ENCODE results near the gene PPY.
"Not testable (repeated sequence)": the region's sequence is repeated elsewhere in the genome, so short reads cannot be mapped to it uniquely, and the experiment has no call there.

Gene PPY

DNA sequence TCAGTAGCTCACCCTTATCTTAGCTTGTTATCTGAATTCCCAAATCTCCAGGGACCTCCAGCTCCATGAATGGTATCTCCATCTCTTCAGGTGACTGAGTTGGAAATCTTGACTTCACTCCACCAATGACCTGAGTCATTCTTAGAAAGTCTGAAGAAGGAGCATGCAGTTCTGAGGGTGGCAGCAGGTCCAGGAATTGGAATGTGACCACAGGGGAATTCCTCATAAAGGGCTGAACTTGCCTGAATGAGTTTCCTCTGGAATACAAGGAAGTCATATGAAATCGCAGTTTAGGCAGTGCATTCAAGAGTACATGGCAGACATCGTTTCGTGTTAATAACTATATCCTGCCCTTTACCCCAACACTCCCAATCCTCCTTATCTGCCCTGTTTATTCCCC lies 24.0 kb upstream of the PPY start:
- no peak for DNase-seq (ENCODE audit: low read depth in 2 of 2)

DNA sequence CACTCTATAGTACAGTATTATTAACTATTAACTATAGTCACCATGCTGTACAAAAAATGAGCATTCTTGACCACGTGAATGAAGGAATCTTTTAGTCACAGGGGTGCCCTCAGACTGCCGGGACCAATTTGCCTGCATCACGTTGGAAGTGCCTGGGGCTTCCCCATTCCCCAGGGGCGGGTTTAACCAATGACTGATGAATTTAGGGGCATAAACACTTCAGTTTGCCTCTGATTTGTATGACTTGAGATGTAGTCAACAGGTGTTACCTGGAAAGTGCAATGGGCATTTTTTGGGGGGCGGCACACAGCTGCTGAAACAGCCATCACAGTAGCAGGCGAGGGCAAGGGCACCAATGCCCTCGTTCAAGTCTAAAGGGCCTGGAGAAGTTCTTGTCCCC lies 20.2 kb upstream of the PPY start:
- DNase-seq (ENCODE audit: low read depth in 2 of 2) = no peak

DNA sequence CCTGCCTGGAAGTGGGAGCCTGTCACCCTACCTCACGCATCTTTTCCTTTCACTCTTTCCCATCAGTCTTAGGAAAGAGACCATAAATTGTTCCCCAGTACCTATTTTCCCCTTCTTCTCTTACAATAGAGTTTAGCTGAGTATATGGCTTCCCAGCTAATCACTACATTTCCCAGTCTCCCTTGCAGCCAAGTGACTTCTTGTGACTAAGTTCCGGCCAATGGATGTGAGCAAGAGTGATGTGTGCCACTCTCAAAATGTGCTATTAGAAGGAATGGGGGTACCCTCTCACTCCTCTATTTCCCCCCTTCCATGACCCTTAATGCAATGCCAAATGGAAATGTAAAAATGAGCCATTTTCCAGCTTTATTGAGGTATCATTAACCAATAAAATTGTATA lies 19.7 kb upstream of the PPY start:
- no peak for DNase-seq (ENCODE audit: low read depth in 2 of 2)

DNA sequence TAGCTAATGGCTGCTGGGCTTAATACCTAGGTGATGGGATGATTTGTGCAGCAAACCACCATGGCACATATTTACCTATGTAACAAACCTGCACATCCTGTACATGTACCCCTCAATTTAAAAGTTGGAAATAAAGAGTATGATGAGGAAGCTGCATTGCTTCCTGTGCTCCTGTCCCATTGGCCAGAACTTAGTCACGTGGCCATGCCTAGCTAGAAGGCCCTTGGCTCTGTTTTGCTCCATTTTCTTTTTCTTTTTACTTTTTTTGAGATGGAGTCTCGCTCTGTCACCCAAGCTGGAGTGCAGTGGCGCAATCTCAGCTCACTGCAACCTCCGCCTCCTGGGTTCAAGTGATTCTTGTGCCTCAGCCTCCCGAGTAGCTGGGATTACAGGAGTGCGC lies 19.0 kb upstream of the PPY start:
- DNase-seq (ENCODE audit: low read depth in 2 of 2) = not testable (repeated sequence)

DNA sequence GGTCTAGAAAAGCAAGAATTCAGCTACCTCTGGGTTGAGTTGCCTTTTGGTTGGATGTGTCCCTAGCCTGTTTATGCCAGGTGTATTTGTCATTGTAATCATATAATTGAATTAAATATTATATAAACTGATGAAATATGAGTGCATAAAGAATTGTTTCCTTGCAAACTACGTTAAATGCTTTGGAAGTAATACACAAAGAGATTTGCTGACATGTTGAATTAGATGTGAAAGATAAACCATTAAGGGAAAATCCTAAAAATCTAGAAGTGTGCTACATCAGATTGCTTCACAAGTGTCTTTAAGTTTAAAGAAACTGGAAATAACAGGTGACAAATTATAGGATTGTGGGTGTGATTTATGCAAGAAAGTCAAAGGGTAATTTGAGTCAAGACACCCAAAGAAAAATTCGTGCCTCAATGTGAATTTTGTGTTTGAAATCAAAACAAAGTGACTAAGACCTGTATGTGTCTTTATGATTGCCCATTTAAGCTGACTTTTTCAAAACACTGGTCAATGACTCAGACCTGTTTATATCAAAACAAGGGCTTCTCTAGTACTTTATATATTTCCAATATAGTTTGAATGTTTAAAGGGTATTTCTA lies 16.6 kb upstream of the PPY start:
- no peak for DNase-seq (ENCODE audit: low read depth in 2 of 2)

DNA sequence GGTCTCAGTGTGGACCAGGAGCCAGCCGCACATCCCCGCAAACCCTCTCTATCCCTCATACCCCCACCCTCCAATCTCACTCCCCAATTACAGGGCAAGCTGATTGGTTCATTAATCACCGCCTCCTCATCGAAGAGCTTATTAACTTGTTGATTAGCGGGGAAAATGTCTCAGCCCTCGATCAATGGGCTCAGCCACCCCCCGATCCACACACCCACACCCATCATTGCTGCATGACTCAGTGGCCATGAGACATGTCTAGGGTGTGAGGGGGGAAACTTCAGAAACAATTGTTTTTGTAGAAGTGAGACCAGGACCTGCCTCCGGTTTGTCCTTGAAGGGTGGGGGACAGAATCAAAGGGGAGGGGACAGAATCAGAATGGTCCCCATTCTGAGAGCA lies 13.9 kb upstream of the PPY start:
- DNase-seq (ENCODE audit: low read depth in 2 of 2) = no peak

DNA sequence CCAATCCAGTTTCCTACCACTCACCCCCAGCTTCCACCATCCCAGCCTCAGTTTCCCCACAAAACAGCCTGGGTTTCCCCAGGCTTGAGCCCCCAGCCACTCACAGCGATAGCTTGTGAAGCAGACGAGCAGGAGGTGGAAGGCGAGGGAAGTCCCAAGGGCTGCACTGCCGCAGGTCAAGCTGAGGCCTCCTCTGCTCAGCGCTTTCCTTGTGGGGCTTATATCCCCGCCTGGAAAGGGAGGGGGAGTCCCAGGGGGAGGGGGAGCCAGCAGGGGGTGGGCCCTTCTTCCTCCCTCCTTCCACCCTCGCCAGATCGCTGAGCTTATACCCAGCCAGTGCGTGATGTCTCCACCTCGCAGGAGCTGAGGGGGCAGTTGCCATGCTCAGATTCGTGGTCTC lies 11.5 kb upstream of the PPY start, which contains the start of gene PYY:
Gene PYY, minus strand, starts transcription at position 195 of the 400 bp plus-strand sequence. CDS start 457 bp downstream, outside the sequence.
- DNase-seq (ENCODE audit: low read depth in 2 of 2) = no peak

DNA sequence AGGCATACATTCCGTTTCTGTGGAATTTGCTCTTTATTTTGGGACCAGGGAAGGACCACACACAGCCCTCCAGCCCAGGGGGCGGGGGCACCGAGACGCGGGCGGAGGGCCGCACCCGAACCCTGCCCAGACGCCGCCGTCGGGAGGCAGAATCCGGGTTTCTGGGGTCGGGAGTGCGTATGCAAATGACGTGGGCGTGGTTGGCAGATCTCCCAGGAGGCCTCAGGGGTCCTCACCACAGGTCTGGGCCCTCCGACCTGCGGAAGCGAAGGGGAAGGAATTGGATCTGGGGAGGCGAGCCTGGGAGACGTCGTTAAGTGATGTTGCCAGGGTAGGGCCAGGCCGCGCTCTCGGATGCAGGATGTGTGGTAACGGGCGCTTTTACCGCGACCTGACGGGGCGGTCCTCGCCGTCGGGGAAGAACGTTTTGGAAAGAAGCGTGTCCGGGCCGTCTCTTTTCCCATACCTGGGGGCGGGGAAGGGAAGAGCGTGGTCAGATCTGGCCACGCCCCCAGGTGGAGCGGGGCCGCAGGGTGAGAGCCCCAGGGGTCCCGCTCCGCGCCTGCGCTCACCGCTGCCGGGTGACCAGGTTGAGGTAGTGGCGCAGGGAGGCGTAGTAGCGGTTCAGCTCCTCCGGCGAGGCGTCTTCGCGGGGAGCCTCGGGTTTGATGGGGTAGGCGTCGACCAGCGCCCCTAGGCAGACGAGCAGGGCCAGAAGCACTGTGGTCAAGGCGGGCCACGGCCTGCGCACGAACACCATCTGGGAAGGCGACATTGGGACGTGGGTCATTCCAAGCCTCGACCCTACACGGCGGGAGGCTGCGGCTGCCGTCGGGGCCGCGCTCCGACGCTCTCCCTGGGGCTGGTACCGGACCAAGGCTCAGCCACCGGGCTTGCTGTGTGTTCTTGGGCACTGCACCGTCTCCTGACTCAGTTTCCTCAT lies 10.7 kb upstream of the PPY start:
- no peak for DNase-seq (ENCODE audit: low read depth in 2 of 2)

DNA sequence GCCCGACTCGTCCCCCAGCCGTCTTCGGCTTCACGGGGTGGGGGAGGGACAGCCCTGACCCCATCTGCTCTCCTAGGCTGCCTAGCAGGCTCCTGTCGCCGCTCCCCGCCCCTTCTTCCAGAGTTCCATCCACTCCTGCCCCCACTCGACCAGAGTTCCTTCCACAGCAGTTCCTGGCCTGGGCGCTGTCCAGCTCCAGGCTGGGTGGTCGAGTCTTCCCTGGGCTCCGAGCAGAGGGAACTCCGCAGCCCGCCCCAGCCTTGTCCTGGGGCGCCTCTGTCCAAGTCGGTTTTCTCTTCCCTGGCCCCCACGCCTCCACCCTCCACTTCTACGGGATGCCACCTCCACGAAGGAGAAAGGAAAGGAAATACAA lies 10.1 kb upstream of the PPY start:
- DNase-seq (ENCODE audit: low read depth in 2 of 2) = no peak

DNA sequence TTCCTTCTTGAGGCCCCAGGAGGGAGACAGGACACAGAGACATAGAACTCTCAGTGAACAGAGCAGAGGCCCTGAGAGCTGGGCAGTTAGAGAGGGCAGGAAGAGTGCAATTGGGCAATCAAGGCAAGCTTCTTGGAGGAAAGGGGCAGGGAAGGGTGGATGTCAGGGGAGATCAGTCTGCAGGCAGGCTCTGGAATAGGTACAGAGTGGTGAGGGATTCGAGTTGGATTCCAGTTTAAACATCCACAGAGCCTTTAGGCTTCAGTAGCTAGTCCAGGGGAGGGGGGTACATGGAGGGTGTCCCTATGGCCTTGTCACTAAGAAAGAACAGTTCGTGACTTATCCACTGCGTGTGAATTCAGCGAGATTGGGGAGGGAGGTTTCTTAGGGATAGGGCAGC lies 9.5 kb upstream of the PPY start:
- DNase-seq (ENCODE audit: low read depth in 2 of 2) = no peak

DNA sequence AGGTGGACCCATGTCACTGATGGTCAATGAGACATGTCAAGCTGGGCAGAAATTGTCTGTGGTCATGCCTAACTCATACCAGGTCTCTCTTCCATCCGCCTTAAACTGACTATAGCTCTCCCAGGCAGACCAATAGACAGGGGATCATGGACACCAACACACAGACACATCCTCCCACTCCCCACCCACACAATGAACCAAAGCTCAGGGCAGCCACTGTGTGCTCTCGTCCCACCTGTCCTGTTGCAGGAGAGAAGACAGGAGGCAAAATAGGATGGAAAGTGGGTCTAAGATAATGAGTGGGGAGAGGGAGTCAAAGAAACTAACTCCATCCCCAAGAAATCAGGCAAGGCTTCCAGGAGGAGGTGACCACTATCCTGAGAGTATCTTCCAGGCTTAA lies 8.3 kb upstream of the PPY start:
- DNase-seq (ENCODE audit: low read depth in 2 of 2) = no peak

DNA sequence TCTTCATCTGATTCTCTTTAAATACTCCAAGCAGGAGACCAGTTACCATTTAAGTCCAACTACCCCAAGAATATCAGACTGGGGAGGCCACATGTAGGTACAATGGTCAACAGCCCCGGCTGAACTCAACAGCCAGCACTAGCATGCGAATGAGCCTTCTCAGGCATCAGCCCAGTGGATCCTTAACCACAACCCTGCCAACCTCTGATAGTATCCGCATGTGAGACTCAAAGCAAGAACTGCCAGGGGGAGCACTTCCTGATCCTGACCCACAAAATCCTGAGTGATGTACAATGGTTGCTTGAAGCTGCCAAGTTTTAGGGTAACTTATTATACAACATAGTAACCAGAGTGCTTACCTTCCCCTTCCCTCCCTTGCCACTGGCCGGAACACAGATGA lies 7.5 kb upstream of the PPY start:
- DNase-seq (ENCODE audit: low read depth in 2 of 2) = no peak

DNA sequence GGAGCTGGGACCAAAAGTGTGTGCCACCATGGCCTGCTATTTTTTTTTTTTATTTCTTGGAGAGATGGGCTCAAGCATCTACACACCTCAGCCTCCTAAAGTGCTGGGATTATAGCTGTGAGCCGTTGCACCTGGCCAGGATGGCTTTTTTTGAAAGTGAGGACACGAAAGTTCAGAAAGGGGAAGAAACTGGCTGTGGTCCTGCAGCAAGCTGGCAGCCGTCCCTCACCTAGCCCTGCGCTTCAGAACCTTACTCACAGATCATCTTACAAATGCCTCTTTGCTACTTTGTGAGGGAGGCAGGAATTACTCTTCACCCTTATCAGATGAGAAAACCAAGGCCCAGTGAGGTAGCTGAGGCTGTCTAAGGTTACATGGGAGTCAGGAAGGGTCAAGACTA lies 4.5 kb upstream of the PPY start:
- no peak for DNase-seq (ENCODE audit: low read depth in 2 of 2)

DNA sequence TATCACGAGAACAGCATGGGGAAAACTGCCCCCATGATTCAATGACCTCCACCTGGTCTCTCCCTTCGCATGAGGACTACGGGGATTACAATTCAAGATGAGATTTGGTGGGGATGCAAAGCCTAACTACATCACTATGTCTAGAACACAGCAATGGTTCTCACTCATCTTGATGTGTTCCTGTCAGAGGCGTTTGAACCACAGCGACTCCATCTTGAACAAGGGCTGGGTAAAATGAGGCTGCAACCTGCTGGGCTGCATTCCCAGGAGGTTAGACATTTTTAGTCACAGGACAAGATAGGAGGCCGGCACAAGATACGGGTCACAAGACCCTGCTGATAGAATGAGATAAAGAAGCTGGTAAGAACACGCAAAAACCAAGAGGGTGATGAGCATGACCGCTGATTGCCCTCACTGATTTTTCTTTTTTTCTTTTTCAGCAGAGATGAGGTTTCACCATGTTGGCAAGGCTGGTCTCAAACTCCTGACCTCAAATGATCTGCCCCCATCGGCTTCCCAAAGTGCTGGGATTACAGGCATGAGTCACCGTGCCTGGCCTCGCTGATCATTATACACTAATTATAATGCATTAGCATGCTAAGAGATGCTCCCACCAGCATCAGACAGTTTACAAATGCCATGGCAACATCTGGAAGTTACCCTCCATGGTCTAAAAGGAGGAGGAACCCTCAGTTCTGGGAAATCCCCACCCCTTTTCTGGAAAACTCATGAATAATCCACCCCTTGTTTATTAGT lies 3.0 kb upstream of the PPY start:
- DNase-seq (ENCODE audit: low read depth in 2 of 2) = no peak

DNA sequence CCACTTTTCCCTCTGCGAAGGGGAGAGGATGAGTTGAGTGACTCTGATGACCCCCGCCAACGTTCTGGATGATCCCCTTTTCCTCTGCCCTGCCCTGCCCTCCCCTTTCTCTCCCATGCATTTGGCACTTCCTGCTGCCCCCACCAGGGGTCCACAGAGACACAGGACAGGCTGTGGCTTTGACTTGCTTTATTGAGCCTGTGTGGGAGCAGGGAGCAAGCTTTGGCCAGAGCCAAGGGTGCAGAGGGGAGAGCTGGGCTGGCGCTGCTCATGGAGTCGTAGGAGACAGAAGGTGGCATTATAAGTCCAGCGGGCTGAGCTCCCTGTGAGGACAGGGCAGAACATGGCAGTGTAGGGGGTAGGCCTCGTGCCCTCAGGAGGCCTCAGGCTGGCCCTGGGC lies 1.6 kb downstream of the PPY start:
- DNase-seq (ENCODE audit: low read depth in 2 of 2) = no peak

DNA sequence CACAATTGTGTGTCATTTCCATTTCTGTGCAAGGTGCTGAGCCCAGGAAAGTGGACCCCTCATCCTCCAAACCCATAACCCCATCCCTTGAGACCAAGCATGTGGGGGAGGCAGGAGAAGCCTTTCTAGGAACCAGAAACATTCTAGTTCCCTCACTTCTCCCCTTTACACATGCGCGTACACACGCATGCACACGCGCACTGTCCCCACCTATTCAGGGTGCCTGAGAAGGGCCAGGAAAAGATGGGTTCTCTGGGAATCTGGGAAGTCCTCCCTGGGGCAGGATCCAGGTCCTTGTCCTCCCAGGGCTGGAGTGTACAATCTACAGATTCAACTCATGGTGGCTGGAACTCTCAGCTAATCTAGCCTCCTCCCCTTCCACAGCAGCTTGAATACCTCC lies 2.4 kb downstream of the PPY start:
- no peak for DNase-seq (ENCODE audit: low read depth in 2 of 2)

DNA sequence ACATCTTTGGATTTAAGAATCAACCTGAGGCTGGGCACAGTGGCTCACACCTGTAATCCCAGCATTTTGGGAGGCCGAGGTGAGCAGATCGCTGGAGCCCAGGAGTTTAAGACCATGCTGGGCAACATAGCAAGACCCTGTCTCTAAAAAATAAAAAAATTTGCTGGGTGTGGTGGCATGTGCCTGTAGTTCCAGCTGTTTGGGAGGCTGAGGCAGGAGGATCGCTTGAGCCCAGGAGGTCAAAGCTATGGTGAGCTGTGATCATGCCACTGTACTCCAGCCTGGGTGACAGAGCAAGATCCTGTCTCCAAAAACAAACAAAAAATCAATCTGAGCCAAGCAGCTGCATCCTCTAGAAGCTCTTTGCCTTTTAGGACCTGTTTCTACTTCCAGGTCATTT lies 2.8 kb downstream of the PPY start:
- not testable (repeated sequence) for DNase-seq (ENCODE audit: low read depth in 2 of 2)

DNA sequence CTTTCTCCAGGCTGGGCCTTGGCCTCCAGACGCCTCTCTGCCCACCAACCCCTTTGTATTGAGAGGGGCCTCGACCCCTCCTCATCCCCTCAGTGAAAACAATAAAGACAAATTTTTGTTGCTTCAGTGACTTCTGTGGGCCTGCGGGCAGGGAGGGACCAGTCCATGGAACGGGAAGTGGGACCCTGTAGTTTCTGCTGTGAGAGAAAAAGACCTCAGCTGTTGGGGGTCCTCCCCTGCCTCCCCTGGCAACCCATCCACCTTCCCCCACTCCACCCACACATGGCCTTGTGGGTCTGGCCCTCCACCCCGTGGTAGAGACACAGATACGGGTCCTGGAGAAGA lies 3.5 kb downstream of the PPY start:
- no peak for DNase-seq (ENCODE audit: low read depth in 2 of 2)

DNA sequence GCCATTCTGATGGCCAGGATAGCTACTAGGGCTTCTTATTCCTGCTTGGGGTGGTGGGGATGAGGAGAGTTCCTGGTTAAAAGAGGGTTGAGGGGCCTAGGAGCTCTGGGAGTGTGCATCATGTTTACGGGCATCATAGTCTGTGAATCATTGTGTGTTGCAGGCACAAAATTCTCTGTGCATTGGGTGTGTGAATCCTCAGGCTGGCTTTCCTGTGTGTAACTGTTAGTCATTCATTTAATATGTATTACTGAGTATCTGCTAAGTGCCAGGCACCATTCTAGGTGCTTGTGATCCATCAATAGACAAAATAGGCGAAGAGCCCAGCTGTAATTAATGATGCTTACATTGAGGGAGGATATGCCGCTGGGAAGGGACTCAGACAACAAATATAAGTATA lies 5.8 kb downstream of the PPY start:
- DNase-seq (ENCODE audit: low read depth in 2 of 2) = no peak

DNA sequence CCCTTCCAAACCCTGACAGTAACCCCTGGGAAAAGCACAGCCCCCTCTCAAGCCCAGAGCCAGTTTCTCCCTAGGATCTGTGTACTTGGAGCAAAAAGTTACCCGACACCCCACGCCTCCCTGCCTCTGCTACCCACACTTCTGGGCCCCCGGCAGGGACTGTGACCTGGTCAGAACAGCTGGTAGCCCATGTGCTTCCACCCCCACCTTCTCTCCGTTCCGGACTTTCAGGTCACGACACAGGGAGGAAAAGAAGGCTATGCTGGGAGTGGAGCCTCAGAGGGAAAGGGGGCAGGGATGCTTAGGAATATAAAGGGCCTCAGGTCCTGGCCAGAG lies 6.4 kb downstream of the PPY start:
- no peak for DNase-seq (ENCODE audit: low read depth in 2 of 2)

DNA sequence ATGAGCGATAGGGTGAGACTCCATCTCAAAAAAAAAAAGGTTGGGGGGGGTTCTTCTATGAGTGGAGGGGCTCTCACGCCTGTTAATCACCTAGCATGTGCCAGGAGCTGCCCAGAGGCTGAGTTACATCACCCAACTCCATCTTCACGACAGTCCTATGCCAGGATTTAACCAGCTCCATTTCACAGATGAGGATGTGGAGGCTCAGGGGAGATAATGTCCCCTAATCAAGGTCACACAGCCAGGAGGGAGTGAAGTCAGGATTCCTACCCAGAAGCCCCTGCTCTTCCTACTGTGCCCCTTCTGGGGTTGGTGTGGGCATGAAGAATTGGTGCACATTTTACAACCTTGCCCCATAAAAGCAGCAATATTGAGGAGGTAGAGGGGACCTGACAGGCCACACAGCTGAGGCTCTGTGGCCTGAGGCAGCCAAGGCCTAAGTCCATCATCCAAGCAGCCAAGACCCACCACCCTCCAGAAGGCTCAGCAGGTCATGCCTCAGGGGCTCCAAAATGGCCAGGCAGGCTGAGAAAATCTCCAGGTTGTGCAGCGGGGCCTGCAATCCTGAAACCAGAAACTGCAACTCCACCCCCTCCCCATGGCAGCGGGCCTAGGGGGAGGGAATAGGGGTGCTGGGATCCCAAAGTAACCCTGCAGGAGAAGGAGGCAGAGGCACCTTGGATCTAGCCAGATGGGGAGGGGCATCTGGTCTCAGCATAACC lies 6.9 kb downstream of the PPY start:
- DNase-seq (ENCODE audit: low read depth in 2 of 2) = no peak

DNA sequence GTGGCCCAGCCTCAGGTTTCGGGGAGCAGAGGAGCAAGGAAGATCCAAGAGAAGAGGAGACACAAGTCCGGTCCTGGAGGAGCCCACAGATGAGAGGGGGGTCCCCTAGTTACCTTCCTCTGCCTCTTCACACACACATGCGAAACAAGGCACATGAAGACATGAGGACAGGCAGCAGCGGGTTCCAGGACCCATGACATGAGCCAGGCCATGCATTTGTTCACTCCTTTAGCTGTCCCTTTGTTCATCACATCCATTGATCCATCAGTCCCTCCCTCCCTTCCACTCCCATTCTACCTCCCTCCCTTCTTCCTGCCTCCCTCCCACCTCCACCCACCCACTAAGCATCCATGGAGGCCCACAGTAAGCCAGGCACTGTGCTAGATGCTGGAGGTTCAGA lies 9.4 kb downstream of the PPY start:
- no peak for DNase-seq (ENCODE audit: low read depth in 2 of 2)

All from stimulated activated CD8-positive, alpha-beta memory T cell treated with anti-CD3 and anti-CD28 coated beads, Interleukin-7, amount 100 ng/mL, for 4 hours (primary cell).